Right atrium auricular region (tissue), 2 donors: Measurements from ENCODE around the gene MEIS1. TPM values are rescaled to one million over a fixed set of nuclear protein-coding genes. Genes with fewer than 3 reads are reported as not detected.
"Not testable (repeated sequence)": the region's sequence is repeated elsewhere in the genome, so short reads cannot be mapped to it uniquely, and the experiment has no call there.

ENCODE experiments used
- DNase-seq: peaks from one replicate; pipeline ENCODE4 v3.0.0-alpha.2; 2019; ENCODE audit warnings: low spot score
- H3K27ac ChIP-seq, 2 donors: fragments of 200-600 bp; sonication (generic); 1 replicate in 1 of 2; 2 replicates in 1 of 2; pipeline ENCODE4 v1.5.1; 2016 to 2019
- H3K27me3 ChIP-seq, 2 donors: fragments of 200-600 bp; sonication (generic); one replicate each; pipeline versions ENCODE4 v1.5.1 to v1.6.0; 2017 to 2019
- H3K36me3 ChIP-seq: fragments of 200-600 bp; sonication (generic); one replicate; pipeline ENCODE4 v1.5.1; 2016
- H3K4me1 ChIP-seq, 2 donors: fragments of 200-600 bp; sonication (generic); one replicate each; pipeline versions ENCODE4 v1.5.1 to v1.6.0; 2017 to 2019
- H3K4me3 ChIP-seq, 2 donors: fragments of 200-600 bp; sonication (generic); 1 replicate in 1 of 2; 2 replicates in 1 of 2; pipeline ENCODE4 v1.5.1; 2017 to 2019; ENCODE audit warnings: mild to moderate bottlenecking in 1 of 2, moderate library complexity in 1 of 2
- H3K9me3 ChIP-seq, 2 donors: fragments of 200-600 bp; sonication (generic); one replicate each; pipeline ENCODE4 v1.5.1; 2019
- total RNA-seq, 2 donors: library from RNA; depleted of rRNA; stranded (reverse); fragments of >200 nt; gene quantifications; one replicate each; pipeline ENCODE4 v1.1.0, GENCODE V29; 2016
- TF ChIP-seq, protein P1 (sequence below), 2 donors: fragments of 200-600 bp; sonication (generic); IDR thresholded peaks; one replicate each; pipeline ENCODE4 v1.5.1; 2019; ENCODE audit warnings: antibody characterized with exemption in 2 of 2

Gene MEIS1
- 10 to 100 TPM; 13.6 to 16.7 TPM for total RNA-seq

DNA sequence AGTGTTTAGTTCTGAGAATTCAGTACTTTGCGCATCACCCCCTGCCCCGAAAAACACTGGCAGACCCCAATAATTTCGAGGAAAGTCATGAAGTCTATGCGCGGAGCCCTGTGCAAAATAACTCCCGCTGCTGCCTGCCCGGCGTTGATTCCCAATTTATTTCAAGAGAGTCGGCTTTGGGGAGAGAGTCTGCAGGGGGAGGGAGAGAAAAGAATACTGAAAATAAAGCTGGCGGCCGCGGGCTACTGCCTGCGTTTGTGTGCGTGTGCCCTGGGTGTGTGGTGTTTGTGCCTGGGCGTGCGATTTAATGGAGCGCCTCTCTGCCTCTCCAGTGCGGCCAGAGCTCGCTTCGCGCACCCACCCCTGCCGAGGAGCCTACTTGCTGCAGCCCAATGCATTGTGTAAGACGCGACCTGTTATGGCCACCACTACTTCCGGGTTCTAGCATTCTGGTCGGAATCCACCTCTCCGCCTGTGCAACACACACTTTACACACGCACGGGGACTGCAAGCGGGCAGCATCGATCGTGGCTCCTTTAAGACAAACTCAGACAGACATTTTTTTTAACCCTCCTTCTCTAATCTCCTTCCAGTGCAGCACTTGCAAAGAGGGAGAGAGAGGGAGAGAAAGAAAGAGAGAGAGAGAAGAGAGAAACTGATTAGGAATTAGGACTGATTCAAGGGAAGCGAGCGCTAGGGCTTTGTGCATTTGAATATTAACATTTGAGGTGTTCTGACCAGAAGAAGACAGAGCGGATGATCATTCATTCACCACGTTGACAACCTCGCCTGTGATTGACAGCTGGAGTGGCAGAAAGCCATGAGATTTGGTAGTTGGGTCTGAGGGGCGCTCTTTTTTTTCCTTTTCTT, at the start of gene MEIS1:
Gene MEIS1, plus strand, starts transcription at position 447 of the 870 bp plus-strand sequence. CDS start 732 bp downstream, outside the sequence.
- H3K9me3 ChIP-seq = no peaks in the 10 kb centered on the region
- H3K36me3 ChIP-seq = no peaks in the 10 kb centered on the region
- no peaks in the 10 kb centered on the region for H3K27me3 ChIP-seq
- H3K27ac ChIP-seq = peak within 1 kb of the TSS; percentile 89 to 94
- H3K4me1 ChIP-seq = peaks cover 0 to 19% of the 10 kb centered on the region in 2 donors
- peak; percentile 96 for DNase-seq
- TF ChIP-seq, protein P1, sequence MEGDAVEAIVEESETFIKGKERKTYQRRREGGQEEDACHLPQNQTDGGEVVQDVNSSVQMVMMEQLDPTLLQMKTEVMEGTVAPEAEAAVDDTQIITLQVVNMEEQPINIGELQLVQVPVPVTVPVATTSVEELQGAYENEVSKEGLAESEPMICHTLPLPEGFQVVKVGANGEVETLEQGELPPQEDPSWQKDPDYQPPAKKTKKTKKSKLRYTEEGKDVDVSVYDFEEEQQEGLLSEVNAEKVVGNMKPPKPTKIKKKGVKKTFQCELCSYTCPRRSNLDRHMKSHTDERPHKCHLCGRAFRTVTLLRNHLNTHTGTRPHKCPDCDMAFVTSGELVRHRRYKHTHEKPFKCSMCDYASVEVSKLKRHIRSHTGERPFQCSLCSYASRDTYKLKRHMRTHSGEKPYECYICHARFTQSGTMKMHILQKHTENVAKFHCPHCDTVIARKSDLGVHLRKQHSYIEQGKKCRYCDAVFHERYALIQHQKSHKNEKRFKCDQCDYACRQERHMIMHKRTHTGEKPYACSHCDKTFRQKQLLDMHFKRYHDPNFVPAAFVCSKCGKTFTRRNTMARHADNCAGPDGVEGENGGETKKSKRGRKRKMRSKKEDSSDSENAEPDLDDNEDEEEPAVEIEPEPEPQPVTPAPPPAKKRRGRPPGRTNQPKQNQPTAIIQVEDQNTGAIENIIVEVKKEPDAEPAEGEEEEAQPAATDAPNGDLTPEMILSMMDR (IDR thresholded peaks at IDR 0.05) = no peak
- H3K4me3 ChIP-seq = peak within 1 kb of the TSS; percentile 62 to 76

DNA sequence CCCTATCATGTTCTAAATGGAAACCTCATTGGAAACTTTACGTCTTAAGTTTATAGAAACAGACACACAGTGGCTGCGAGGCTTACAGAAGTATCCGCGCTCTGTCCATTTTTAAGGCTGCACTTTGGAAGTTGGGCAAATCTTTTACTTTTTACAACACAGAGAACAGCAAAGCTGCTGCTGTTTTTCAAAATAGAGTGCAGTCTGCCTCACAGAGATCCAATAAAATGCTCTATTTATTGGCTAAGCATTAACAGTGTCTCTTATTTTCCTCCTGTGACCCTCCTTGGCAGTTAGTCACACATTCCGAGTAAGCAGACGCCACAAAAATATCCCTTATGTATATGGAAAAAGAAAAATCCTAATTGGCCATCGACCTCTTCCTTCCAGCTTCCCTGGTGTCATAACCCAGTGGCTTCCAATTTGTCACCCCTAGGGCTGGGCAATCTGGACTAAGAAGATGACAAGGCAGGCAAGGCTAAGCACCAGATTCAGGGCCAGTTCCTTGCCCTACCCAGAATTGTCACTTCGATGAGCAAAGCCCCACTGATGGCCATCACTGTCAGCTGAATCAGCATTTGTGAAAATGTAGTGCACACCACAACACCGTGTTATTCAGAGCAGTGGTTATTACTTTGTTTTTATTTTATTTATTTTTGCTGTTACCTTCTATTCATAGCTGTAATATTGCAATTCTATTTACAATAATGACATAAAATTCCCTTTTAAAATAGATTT, 47.7 kb upstream of the MEIS1 start:
- Histone ChIP-seq H3K27ac (no peak overlapping the region), H3K4me1 (no peaks in the 10 kb centered on the region), H3K27me3 (no peaks in the 10 kb centered on the region), H3K36me3 (no peaks in the 10 kb centered on the region), H3K9me3 (no peaks in the 10 kb centered on the region), H3K4me3 (no peak overlapping the region)
- DNase-seq = no peak
- TF ChIP-seq, protein P1 (IDR thresholded peaks at IDR 0.05) = no peak

DNA sequence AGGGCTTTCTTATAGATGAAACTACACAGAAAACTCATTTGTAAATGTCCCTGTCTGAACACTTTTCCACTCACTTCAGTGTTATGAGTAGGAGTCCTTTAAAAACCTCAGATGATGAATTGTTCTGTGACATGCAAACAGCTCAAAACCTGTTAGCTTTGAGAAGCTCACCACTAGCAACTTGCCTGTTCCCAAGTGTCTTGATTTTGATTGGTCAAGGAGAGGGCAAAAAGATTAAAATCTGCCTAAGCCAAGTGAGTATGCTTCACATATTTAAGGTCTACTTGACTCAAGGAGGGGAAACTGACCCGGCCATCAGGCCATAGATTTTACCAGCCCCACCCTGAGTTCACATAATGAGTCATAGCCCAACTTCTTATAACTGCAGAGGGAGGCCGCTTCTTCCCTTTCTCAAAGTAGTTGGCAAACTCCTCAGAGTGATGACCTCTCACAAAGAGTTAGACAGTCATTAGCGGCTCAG, 45.2 kb upstream of the MEIS1 start:
- H3K4me3 ChIP-seq = no peak overlapping the region
- no peaks in the 10 kb centered on the region for H3K4me1 ChIP-seq
- H3K9me3 ChIP-seq = no peaks in the 10 kb centered on the region
- no peak for DNase-seq
- no peaks in the 10 kb centered on the region for H3K27me3 ChIP-seq
- no peaks in the 10 kb centered on the region for H3K36me3 ChIP-seq
- TF ChIP-seq, protein P1 (IDR thresholded peaks at IDR 0.05) = no peak
- H3K27ac ChIP-seq = no peak overlapping the region

DNA sequence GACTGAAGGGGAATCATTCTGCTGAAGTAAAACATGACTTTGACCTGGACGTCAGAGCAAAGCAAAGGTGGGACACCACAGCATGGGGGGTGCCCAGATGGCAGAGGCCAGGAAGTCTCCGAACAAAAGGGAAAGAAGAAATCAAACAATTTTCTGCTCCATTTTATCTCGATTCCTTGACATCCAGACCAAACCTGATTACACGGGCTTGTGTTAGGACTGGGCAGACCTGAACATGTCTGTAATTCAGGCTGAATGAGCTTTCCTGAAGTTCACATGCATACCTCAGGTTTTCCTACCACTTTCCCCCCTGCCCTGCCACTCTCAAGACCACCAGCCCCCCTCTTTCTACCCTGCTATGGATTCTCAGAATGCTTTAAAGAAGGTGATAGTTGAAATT, 44.8 kb upstream of the MEIS1 start:
- TF ChIP-seq, protein P1 (IDR thresholded peaks at IDR 0.05) = no peak
- Histone ChIP-seq H3K27me3 (no peaks in the 10 kb centered on the region), H3K4me1 (no peaks in the 10 kb centered on the region), H3K4me3 (no peak overlapping the region), H3K27ac (no peak overlapping the region), H3K9me3 (no peaks in the 10 kb centered on the region), H3K36me3 (no peaks in the 10 kb centered on the region)
- no peak for DNase-seq

DNA sequence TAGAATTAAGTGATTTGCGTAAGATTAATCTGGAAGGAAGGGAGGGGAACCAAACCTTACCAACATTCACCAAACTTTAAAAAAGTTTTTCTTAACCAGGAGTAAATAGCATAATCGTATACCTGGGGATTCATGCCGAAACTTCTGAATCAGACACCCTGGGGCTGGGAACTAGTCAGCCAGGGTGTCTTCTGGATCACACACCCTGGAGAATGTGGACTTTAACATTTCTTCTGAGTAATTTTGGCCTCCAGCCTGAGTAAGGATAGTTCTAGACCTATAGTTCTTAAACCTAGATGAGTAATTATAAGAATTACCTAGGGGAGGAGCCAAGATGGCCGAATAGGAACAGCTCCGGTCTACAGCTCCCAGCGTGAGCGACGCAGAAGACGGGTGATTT, 44.1 kb upstream of the MEIS1 start:
- Histone ChIP-seq H3K4me1 (no peaks in the 10 kb centered on the region), H3K36me3 (no peaks in the 10 kb centered on the region), H3K27ac (no peak overlapping the region), H3K9me3 (no peaks in the 10 kb centered on the region), H3K27me3 (no peaks in the 10 kb centered on the region), H3K4me3 (no peak overlapping the region)
- no peak for DNase-seq
- TF ChIP-seq, protein P1 (IDR thresholded peaks at IDR 0.05) = no peak

DNA sequence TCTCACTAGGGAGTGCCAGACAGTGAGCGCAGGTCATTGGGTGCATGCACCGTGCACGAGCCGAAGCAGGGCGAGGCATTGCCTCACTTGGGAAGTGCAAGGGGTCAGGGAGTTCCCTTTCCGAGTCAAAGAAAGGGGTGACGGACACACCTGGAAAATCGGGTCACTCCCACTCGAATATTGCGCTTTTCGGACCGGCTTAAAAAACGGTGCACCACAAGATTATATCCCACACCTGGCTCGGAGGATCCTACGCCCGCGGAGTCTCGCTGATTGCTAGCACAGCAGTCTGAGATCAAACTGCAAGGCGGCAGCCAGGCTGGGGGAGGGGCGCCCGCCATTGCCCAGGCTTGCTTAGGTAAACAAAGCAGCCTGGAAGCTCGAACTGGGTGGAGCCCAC, 43.7 kb upstream of the MEIS1 start:
- H3K4me1 ChIP-seq, H3K27ac ChIP-seq, H3K4me3 ChIP-seq, H3K9me3 ChIP-seq, DNase-seq, H3K36me3 ChIP-seq, H3K27me3 ChIP-seq: not testable (repeated sequence)
